NT2/D1 (cell line): ENCODE measurements around the gene DSCAML1.

ENCODE experiments used
- SUZ12 ChIP-seq: IDR thresholded peaks from 2 replicates; pipeline ENCODE4 v1.6.1; 2011; ENCODE audit not compliant: insufficient read length, insufficient read depth; ENCODE audit errors: extremely low read depth
- YY1 ChIP-seq: IDR thresholded peaks from 2 replicates; pipeline ENCODE4 v1.6.1; 2011; ENCODE audit not compliant: insufficient read length, insufficient read depth
- ZNF274 ChIP-seq: IDR thresholded peaks from 2 replicates; pipeline ENCODE4 v1.6.1; 2011; ENCODE audit warnings: mild to moderate bottlenecking, low read depth, low read length

GRCh38 chr11:117435326-117435725 is 361.7 kb downstream of the DSCAML1 start:
- no peak for TF ChIP-seq YY1
- no peak for TF ChIP-seq ZNF274
- no peak for TF ChIP-seq SUZ12
